HepG2 (cell line): ENCODE data around the gene ENTREP3. TPM values are rescaled to one million over a fixed set of nuclear protein-coding genes. Genes with fewer than 3 reads are reported as not detected.

Source experiments
- ATAC-seq: fragments of 200-7000 bp; cut with Tn5 transposase; 3 replicates; pipeline ENCODE4 v1.9.1; 2020; ENCODE audit warnings: mild to moderate bottlenecking, moderate library complexity
- BruUV-seq: library from RNA; stranded (reverse); fragments of 400-500 nt; replicated peaks from 2 replicates; lab custom pipeline; 2021; lab: Mats Ljungman, UMichigan
- CTCF ChIA-PET: fragments of 300-600 bp; formaldehyde crosslinking; extraction: SDS; loops from one replicate; lab custom pipeline; 2021; ENCODE audit warnings: low total read pairs, inconsistent platforms, low intra/inter-chr PET ratio; lab: Yijun Ruan, JAX
- POLR2A ChIA-PET: fragments of 350-600 bp; sonication (Branson Sonifier 250); formaldehyde crosslinking; loops from one replicate; lab custom pipeline; 2020; ENCODE audit warnings: antibody characterized with exemption, inconsistent platforms; lab: Yijun Ruan, JAX
- DNase-seq: peaks from one replicate; pipeline ENCODE4 v3.0.0-alpha.2; 2015; ENCODE audit warnings: low spot score
- FAIRE-seq: peaks from 3 replicates; lab custom pipeline; 2011; peaks lifted over from hg19 to GRCh38; lab: Jason Lieb, UNC
- H2AFZ ChIP-seq: one replicate; pipeline ENCODE4 v1.6.1; 2011; ENCODE audit warnings: low read length, inconsistent platforms
- H3K27ac ChIP-seq: fragments of 300-600 bp; 3 replicates; pipeline ENCODE4 v1.8.0; 2011; ENCODE audit warnings: mixed run types, mild to moderate bottlenecking, mixed read lengths, low read length, inconsistent platforms; ENCODE audit not compliant: insufficient read depth; ENCODE audit errors: extremely low read length
- H3K27me3 ChIP-seq, 2 experiments: fragments of 200-600 bp in 1 of 2; 2 replicates in 1 of 2; 3 replicates in 1 of 2; pipeline versions ENCODE4 v1.6.0 to v1.8.0; 2011; ENCODE audit warnings: low read length in 2 of 2, mild to moderate bottlenecking in 2 of 2, moderate library complexity in 2 of 2, inconsistent platforms in 1 of 2; ENCODE audit not compliant: insufficient read depth in 2 of 2, control insufficient read depth in 1 of 2
- H3K36me3 ChIP-seq, 2 experiments: fragments of 200-600 bp in 1 of 2; replicated peaks in 1 of 2; 2 replicates in 1 of 2; 3 replicates in 1 of 2; pipeline versions ENCODE4 v1.5.1 to v1.8.0; 2011; ENCODE audit warnings: low read length in 2 of 2, inconsistent platforms in 1 of 2; ENCODE audit not compliant: insufficient read depth in 2 of 2, control insufficient read depth in 1 of 2
- H3K4me1 ChIP-seq: 2 replicates; pipeline ENCODE4 v1.5.1; 2012; ENCODE audit warnings: low read length, inconsistent platforms; ENCODE audit not compliant: insufficient read depth
- H3K4me2 ChIP-seq: 2 replicates; pipeline ENCODE4 v1.6.0; 2011; ENCODE audit warnings: low read depth, low read length, inconsistent platforms
- H3K4me3 ChIP-seq, 3 experiments: fragments of 200-600 bp in 1 of 3; sonication (generic), shearing (Covaris generic) in 1 of 3; replicated peaks in 1 of 3; 2 replicates each; pipeline ENCODE4 v1.5.1; 2011 to 2016; ENCODE audit warnings: low read length in 3 of 3, inconsistent platforms in 2 of 3, low read depth in 2 of 3, mild to moderate bottlenecking in 2 of 3, control low read depth in 1 of 3, mixed read lengths in 1 of 3; ENCODE audit not compliant: insufficient read depth in 1 of 3
- H3K79me2 ChIP-seq: one replicate; pipeline ENCODE4 v1.6.1; 2011; ENCODE audit warnings: low read length, inconsistent platforms; ENCODE audit not compliant: insufficient read depth
- H3K9ac ChIP-seq: 2 replicates; pipeline ENCODE4 v1.6.0; 2011; ENCODE audit warnings: mild to moderate bottlenecking, low read depth, low read length, inconsistent platforms; ENCODE audit not compliant: insufficient read depth
- H3K9me3 ChIP-seq: 2 replicates; pipeline ENCODE4 v1.5.1; 2012; ENCODE audit warnings: mild to moderate bottlenecking, low read length
- H4K20me1 ChIP-seq: 2 replicates; pipeline ENCODE4 v1.6.0; 2011; ENCODE audit warnings: inconsistent platforms, mild to moderate bottlenecking, low read length, moderate library complexity; ENCODE audit not compliant: insufficient read depth
- CEBPB ChIP-seq: IDR thresholded peaks from 2 replicates; pipeline ENCODE4 v1.6.1; 2011; ENCODE audit warnings: low read depth, low read length, improper control_type of control experiment, borderline replicate concordance
- JARID2 ChIP-seq: sonication (generic); formaldehyde crosslinking; IDR thresholded peaks from 2 replicates; pipeline ENCODE4 v1.8.1; 2023; ENCODE audit warnings: missing genetic modification reagents, inconsistent platforms; ENCODE audit not compliant: insufficient replicate concordance
- KMT2B ChIP-seq: IDR thresholded peaks from 2 replicates; pipeline ENCODE4 v1.6.1; 2016; ENCODE audit warnings: missing genetic modification reagents, missing compliant biosample characterization
- SRSF4 ChIP-seq: fragments of 200-400 bp; formaldehyde crosslinking; IDR thresholded peaks from one replicate; pipeline ENCODE4 v1.6.1; 2018; ENCODE audit warnings: mild to moderate bottlenecking, low read depth, low read length, moderate library complexity; ENCODE audit not compliant: poor library complexity, severe bottlenecking
- ZNF414 ChIP-seq: sonication (generic); formaldehyde crosslinking; IDR thresholded peaks from 2 replicates; pipeline ENCODE4 v1.5.0; 2020; ENCODE audit warnings: missing genetic modification reagents
- ZNF772 ChIP-seq: sonication (generic); formaldehyde crosslinking; IDR thresholded peaks from 2 replicates; pipeline ENCODE4 v1.5.0; 2020; ENCODE audit warnings: mild to moderate bottlenecking, missing genetic modification reagents
- ZNF878 ChIP-seq: sonication (generic); formaldehyde crosslinking; IDR thresholded peaks from 2 replicates; pipeline ENCODE4 v1.8.1; 2023; ENCODE audit warnings: mild to moderate bottlenecking, missing genetic modification reagents, moderate library complexity
- WGBS: methylation state at CpG from one replicate; pipeline ENCODE4 v1.1.6; 2017; ENCODE audit warnings: low lambda C conversion rate; 5-methylcytosine and 5-hydroxymethylcytosine counted together
- in situ Hi-C: cut with HindIII; loops from 2 replicates; pipeline ENCODE4 v1.10.0; 2017; ENCODE audit warnings: low pct_unique_long_range_greater_than_20kb; ENCODE audit not compliant: extremely low pct_ligation_motif_present
- intact Hi-C: fragments of 100-400 bp; cut with micrococcal nuclease; formaldehyde crosslinking; loops from one replicate; pipeline ENCODE4 v1.10.0; 2022; ENCODE audit not compliant: unreplicated experiment
- polyA plus RNA-seq, 8 experiments: library from polyadenylated mRNA; depleted of rRNA in 3 of 8; stranded (reverse) in 7 of 8; unstranded in 1 of 8; fragments of >200 nt; fragmentation: Illumina TruSeq in 4 of 8; extraction: Trizol in 4 of 8; gene quantifications; 2 replicates each; pipeline versions ENCODE4 v1.2.1 to v1.2.3, GENCODE V29; 2011 to 2016; ENCODE audit warnings: low read depth in 4 of 8, missing spikeins in 1 of 8, mixed read lengths in 1 of 8; ENCODE audit not compliant: insufficient read depth in 1 of 8
- total RNA-seq, 5 experiments: library from RNA; depleted of rRNA; stranded (reverse); fragments of >200 nt; fragmentation: Illumina TruSeq; extraction: Trizol; gene quantifications; 2 replicates each; pipeline ENCODE4 v1.2.3, GENCODE V29; 2016; ENCODE audit warnings: low read depth in 1 of 5

Gene ENTREP3
- total and polyA plus RNA-seq, 2 of the 13 experiments (the other 11 are each of a cell fraction or from before 2014, with no cell fraction given) = 4.1 to 9.9 TPM

DNA sequence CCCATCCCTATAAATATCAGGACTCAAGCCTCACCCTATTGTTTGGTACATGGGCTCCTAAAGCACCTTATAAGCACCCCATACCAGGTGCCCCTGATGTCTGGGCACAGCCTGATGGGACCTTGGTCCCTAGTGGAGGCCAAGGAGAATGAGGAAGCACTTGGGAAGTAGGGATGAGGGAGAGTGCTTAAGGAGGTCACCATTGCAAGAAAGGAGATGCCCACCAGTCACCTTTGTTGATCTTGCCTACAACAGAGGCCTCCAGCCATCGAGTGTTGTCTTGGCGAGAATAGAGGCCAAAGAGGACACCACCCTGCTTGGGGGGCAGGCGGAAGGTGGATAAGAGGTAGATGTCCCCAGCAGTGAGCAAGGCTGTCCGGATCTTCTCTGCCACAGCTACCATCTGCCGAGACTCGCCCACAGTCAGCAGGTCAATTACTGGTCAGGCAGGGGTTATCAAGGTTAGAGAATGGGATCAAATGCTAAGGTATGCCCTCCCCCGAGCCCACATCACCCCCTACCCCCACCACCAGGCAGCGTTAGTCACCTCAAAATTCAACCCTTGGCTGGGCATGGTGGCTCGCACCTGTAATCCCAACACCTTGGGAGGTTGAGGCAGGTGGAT, 49.2 kb downstream of the ENTREP3 start:
- 45% methylated on average over 7 of the region's 9 CpGs for WGBS
- no peak overlapping the region for H2AFZ ChIP-seq
- H4K20me1 ChIP-seq = no peaks in the 10 kb centered on the region
- no peak for TF ChIP-seq SRSF4
- TF ChIP-seq KMT2B (CRISPR knock-in tag) = no peak
- no peak for TF ChIP-seq ZNF878 (CRISPR knock-in tag)
- TF ChIP-seq ZNF414 (CRISPR knock-in tag) = no peak
- no peak for TF ChIP-seq JARID2 (CRISPR knock-in tag)
- TF ChIP-seq ZNF772 (CRISPR knock-in tag) = no peak
- TF ChIP-seq CEBPB = no peak
- BruUV-seq = no TSS peak
- in situ Hi-C loops = loop anchor here (10.0 kb wide), 1 partner anchor 389 kb away; no protein-coding TSS in a partner anchor
- peaks cover 0 to 2% of the 10 kb centered on the region in 2 experiments; a peak in 2 of 5 replicates for H3K36me3 ChIP-seq
- H3K4me2 ChIP-seq = no peak overlapping the region
- peaks cover 0 to 33% of the 10 kb centered on the region in 2 experiments; a peak in 4 of 5 replicates for H3K27me3 ChIP-seq
- H3K9me3 ChIP-seq = no peaks in the 10 kb centered on the region
- FAIRE-seq (no peak), DNase-seq (no peak), ATAC-seq (no peak)
- H3K4me3 ChIP-seq = no peak overlapping the region
- ChIA-PET CTCF (interaction anchor here (0.7 to 2.4 kb wide), 6 partner anchors 14 to 388 kb away, joined by 3 to 13 read pairs (median 5); no protein-coding TSS in a partner anchor), POLR2A (interaction anchor here (3.5 kb wide), 1 partner anchor 13 kb away, joined by 19 read pairs; no protein-coding TSS in a partner anchor)
- no peak overlapping the region for H3K9ac ChIP-seq
- peaks cover 13% of the 10 kb centered on the region for H3K79me2 ChIP-seq
- intact Hi-C loops = loop anchor here (2.0 to 10.0 kb wide), 3 partner anchors 45 to 116 kb away; partner anchors contain the start of genes FDPS, PKLR and RUSC1
- peaks cover 29% of the 10 kb centered on the region for H3K4me1 ChIP-seq
- H3K27ac ChIP-seq = no peak overlapping the region
